Embryonic facial prominence (tissue), 1 donor: ENCODE results near the gene COPS7A.
"Not testable (repeated sequence)": the region's sequence is repeated elsewhere in the genome, so short reads cannot be mapped to it uniquely, and the experiment has no call there.

ENCODE experiments used
- DNase-seq: peaks from one replicate; pipeline ENCODE4 v3.0.0-alpha.2; 2016; ENCODE audit errors: extremely low spot score

COPS7A gene

GRCh38 chr12:6701078-6701768 is 22.6 kb upstream of the COPS7A start:
- no peak for DNase-seq

DNA sequence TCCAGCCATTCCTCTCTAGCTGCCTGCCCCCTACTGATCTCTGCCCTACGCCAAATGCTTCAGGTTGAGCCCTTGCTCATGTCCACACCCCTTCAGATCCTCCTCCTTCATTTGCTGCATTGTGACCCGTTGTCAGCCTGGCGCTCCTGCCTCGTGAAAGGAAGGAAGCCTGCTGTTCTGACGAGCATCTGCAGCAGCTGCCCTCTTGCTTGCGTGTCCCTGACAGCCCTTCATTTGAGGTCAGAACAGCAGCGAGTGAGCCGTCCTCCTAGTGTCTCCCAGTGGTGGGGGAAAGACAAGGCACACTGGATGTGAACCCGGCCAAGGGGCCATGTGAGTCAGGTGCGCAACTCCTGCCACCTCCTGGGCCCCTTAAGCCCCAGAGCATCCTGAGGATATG is 20.2 kb upstream of the COPS7A start:
- DNase-seq = no peak

DNA sequence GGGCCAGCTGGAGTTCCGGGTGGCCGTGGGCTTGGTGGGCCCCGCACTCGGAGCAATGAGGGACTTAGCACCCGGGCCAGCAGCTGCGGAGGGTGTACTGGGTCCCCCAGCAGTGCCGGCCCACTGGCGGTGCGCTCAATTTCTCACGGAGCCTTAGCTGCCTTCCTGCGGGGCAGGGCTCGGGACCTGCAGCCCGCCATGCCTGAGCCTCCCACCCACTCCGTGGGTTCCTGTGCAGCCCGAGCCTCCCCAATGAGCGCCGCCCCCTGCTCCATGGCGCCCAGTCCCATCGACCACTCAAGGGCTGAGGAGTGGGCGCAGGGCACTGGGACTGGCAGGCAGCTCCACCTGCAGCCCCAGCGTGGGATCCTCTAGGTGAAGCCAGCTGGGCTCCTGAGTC is 15.5 kb upstream of the COPS7A start:
- DNase-seq = not testable (repeated sequence)

DNA sequence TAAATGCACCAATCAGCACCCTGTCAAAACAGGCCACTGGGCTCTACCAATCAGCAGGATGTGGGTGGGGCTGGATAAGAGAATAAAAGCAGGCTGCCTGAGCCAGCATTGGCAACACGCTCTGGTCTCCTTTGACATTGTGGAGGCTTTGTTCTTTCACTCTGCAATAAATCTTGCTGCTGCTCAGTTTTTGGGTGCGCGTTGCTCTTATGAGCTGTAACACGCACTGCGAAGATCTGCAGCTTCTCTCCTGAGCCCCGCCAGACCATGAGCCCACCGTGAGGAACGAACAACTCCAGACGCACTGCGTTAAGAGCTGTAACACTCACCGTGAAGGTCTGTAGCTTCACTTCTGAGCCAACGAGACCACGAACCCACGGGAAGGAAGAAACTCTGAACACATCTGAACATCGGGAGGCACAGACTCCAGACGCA is 14.9 kb upstream of the COPS7A start:
- no peak for DNase-seq

DNA sequence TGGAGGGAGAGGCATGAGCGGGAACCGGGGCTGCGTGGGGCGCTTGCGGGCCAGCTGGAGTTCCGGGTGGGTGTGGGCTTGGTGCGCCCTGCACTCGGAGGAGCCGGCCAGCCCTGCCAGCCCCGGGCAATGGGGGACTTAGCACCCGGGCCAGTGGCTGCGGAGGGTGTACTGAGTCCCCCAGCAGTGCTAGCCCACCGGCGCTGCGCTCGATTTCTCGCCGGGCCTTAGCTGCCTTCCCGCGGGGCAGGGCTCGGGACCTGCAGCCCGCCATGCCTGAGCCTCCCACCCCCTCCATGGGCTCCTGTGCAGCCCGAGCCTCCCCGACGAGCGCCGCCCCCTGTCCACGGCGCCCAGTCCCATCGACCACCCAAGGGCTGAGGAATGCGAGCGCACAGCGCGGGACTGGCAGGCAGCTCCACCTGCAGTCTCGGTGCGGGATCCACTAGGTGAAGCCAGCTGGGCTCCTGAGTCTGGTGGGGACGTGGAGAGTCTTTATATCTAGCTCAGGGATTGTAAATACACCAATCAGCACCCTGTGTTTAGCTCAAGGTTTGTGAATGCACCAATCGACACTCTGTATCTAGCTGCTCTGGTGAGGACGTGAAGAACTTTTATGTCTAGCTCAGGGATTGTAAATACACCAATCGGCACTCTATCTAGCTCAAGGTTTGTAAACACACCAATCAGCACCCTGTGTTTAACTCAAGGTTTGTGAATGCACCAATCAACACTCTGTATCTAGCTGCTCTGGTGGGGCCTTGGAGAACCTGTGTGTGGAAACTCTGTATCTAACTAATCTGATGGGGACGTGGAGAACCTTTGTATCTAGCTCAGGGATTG is 7.6 kb upstream of the COPS7A start:
- not testable (repeated sequence) for DNase-seq

DNA sequence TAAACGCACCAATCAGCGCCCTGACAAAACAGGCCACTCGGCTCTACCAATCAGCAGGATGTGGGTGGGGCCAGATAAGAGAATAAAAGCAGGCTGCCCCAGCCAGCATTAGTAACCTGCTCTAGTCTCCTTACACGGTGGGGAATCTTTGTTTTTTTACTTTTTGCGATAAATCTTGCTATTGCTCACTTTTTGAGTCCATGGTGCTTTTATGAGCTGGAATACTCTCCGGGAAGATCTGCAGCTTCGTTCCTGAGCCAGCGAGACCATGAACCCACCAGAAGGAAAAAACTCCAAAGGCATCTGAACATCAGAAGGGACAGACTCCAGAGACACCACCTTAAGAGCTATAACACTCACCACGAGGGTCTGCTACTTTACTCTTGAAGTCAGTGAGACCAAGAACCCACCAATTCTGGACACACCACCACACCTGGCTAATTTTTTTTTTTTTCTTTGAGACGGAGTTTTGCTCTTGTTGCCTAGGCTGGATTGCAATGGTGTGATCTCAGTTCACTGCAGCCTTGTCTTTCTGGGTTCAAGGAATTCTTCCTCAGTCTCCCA is 6.9 kb upstream of the COPS7A start:
- DNase-seq = no peak

DNA sequence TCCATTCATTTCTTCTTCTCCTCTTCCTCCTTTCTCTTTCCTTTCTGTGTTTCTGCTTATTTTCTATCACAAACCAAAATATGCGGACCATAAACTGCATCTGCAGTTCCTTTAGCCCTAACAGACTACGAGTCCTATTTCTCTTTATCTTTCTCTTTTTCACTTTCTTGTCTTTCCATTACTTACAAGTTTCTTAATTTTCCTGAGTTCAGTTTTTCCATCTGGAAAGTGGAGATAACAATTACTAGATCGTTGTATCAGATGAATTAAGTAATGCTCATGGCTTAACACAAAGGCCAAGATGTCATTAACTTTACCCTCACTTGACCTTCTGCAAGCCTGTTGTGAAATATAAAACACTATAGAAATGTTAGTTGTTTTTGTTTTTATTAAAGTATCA is 983 bp upstream of the COPS7A start:
- DNase-seq = no peak

DNA sequence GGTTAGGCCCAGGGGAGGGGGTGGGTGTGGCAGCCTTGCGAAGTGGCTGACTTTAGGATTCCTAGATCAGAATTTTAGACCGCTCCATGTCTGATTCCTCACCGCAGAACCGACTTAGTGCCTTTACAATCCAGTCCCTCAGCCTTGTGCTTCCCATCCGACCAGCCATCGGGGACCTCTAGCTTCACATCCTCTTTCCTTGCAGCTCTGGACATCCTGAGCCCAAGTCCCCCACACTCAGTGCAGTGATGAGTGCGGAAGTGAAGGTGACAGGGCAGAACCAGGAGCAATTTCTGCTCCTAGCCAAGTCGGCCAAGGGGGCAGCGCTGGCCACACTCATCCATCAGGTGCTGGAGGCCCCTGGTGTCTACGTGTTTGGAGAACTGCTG is 557 bp downstream of the COPS7A start:
- DNase-seq = no peak

DNA sequence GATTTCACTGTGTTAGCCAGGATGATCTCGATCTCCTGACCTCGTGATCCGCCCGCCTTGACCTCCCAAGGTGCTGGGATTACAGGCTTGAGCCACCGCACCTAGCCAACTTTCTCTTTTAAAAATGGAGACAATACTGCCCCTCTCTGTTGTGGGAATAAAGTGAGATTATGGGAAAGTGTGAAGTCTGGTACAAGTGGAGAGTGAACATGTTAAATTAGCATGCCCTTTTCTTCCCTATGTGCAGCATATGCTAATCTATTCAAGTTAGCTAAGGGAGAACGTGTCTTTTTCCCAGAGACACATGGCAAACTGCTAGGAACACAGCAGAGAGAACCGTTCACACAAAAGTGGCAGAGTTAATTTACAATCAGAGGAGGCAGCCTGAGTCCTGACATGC is 1.5 kb downstream of the COPS7A start:
- DNase-seq = no peak

DNA sequence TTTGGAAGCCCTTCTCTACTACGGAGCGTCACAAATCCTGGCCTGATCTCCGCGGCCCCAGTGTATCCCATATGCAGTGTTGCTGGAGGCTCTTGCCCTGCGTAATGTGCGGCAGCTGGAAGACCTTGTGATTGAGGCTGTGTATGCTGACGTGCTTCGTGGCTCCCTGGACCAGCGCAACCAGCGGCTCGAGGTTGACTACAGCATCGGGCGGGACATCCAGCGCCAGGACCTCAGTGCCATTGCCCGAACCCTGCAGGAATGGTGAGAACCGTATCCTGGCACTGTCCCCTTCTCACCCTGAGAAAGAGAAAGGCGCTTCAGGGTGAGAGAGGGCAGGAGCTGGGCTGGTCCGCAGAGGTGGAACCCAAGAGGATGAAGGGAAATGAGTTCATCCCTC is 5.3 kb downstream of the COPS7A start:
- DNase-seq = no peak

- DNase-seq = no peak
Measured at GRCh38 chr12:6730169-6730568, 6.3 kb downstream of the COPS7A start.

GRCh38 chr12:6734506-6735387 is 10.9 kb downstream of the COPS7A start:
- DNase-seq = no peak

DNA sequence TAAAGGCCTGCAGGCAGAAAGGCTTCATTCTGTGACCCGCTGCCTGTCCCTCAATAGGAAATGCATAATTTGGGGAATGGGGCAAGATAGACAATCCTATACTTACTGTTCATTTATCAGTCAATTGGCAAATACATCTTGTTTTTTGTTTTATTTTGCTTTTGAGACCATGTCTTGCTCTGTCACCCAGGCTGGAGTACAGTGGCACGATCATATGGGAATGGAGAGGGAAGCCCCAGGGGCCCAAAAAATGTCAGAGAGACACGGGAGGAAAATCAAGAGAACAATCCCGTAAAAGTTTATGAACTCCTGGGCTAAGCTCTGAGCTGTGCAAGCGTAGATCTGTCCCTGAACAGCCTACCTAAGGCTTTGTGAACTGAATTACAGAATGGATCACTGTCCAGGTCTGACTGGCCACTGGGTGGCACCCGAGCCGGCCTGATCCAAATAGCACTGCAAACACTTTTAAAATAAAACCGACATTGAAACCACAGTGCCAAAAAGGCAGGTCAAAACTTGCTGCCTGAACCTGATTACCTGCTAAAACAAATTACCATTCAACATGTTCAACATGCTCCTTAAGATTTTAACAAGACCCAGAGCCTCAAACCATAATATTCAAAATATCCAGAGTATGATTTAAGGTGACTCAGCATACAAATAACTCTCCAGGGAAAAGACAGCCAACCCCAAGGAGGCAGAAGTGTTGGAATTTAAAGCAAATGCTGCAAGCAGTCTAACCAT is 11.8 kb downstream of the COPS7A start:
- no peak for DNase-seq

DNA sequence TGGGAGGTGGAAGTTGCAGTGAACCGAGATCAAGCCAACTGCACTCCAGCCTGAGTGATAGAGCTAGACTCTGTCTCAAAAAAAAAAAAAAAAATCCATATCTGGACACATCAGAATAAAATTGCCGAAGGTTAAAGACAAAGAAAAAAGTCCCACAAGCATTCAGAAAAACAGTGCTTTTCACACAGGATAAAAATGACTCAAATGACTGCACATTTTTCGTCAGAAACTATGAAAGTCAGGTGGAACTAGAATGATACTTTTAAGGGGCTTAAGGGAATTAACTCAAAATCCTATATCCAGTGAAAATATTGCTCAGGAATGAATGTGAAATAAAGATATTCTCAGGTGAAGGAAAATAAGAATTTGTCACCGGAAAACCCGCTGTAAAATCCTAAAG is 12.9 kb downstream of the COPS7A start:
- DNase-seq = no peak

DNA sequence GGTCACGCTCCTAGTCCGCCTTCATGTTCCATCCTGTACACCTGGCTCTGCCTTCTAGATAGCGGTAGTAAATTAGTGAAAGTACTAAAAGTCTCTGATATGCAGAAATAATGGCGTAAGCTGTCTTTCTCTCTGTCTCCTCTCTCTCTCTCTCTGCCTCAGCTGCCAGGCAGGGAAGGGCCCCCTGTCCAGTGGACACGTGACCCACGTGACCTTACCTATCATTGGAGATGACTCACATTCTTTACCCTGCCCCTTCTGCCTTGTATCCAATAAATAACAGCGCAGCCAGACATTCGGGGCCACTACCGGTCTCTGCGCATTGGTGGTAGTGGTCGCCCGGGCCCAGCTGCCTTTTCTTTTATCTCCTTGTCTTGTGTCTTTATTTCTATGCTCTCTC is 18.2 kb downstream of the COPS7A start:
- not testable (repeated sequence) for DNase-seq

- no peak for DNase-seq
Measured at GRCh38 chr12:6742834-6743233, 19.0 kb downstream of the COPS7A start.

DNA sequence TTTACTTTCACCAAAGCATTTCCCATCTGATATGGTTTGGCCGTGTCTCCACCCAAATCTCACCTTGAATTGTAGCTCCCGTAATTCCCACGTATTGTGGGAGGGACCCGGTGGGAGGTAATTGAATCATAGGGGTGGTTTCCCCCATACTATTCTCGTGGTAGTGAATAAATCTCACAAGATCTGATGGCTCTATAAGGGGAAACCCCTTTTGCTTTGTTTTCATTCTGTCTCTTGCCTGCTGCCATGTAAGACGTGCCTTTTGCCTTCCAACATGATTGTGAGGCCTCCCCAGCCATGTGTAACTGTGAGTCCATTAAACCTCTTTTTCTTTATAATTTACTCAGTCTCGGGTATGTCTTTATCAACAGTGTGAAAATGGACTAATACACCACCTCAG is 19.5 kb downstream of the COPS7A start:
- not testable (repeated sequence) for DNase-seq

- no peak for DNase-seq
Measured at GRCh38 chr12:6745741-6746525, 22.1 kb downstream of the COPS7A start.

DNA sequence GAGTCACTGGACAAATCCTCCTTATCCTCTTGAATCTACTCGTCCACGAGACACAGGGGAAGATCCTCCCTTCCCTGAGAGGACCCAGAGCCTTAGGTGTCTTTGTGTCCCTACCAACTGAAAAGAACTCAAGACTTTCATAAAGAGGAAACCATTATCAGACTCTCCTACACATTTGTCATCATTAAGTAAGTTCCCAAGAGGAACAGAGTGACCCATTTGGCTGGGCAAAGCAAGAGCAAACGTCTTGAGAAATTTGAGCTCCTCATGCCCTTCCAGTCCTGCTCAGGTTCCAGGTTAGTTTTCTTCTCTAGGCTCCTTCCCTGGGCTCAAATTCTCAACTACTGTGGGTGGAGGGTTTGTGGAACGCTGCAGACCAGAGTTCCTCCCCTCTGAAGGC is 23.4 kb downstream of the COPS7A start:
- no peak for DNase-seq

- DNase-seq = no peak
Measured at GRCh38 chr12:6748761-6749160, 24.9 kb downstream of the COPS7A start.
